Measurements from ENCODE around the gene ATP2C2. TPM values are rescaled to one million over a fixed set of nuclear protein-coding genes. Genes with fewer than 3 reads are reported as not detected.

The ATP2C2 gene
- total RNA-seq, 1 experiment from 2014 or later, result 0.67 TPM

DNA sequence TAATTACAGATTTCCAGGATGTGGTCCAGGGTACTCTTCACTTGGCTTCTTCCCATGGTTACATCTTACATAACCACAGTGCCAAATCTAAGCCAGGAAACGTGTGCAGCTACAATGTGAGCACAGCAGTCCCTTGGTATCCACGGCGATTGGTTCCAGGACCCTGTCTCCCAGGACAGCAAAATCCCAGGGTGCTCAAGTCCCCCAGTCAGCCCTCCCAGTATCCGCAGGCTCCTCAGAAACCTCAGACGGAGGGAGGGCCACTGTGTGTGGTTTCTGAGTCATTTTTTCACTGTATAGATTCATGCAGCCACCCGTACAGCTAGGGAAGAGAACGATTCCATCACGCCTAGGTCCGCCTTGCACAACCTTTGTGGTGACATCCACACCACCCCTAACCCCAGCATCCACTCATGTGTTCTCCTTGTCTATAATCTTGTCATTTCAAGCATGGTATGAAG lies 11.1 kb upstream of the ATP2C2 start:
- POLR2A ChIA-PET, result no interaction called here
- CTCF ChIA-PET, result interaction anchor here (0.6 kb wide), 1 partner anchor 440 kb away, joined by 4 read pairs; no protein-coding TSS in a partner anchor
- no peaks in the 10 kb centered on the region for H3K36me3 ChIP-seq (ENCODE audit: control insufficient read depth, insufficient read depth, low read length)
- DNase-seq (ENCODE audit: low read depth, low spot score) (no peak), ATAC-seq (no peak; the same call in 1 of the 2 replicates)
- TF ChIP-seq SIN3A (IDR thresholded peaks at IDR 0.05; ENCODE audit: borderline replicate concordance, insufficient read depth, low read depth, low read length) (no peak), POLR2AphosphoS5 (IDR thresholded peaks at IDR 0.05; ENCODE audit: low read depth, low read length) (no peak), TCF7L2 (IDR thresholded peaks at IDR 0.05; ENCODE audit: low read depth, low read length) (no peak), REST (IDR thresholded peaks at IDR 0.05; ENCODE audit: insufficient read depth in 1 of 2, low read depth in 2 of 2, low read length in 1 of 2) (no peak)
- TF ChIP-seq, protein P1, sequence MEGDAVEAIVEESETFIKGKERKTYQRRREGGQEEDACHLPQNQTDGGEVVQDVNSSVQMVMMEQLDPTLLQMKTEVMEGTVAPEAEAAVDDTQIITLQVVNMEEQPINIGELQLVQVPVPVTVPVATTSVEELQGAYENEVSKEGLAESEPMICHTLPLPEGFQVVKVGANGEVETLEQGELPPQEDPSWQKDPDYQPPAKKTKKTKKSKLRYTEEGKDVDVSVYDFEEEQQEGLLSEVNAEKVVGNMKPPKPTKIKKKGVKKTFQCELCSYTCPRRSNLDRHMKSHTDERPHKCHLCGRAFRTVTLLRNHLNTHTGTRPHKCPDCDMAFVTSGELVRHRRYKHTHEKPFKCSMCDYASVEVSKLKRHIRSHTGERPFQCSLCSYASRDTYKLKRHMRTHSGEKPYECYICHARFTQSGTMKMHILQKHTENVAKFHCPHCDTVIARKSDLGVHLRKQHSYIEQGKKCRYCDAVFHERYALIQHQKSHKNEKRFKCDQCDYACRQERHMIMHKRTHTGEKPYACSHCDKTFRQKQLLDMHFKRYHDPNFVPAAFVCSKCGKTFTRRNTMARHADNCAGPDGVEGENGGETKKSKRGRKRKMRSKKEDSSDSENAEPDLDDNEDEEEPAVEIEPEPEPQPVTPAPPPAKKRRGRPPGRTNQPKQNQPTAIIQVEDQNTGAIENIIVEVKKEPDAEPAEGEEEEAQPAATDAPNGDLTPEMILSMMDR (IDR thresholded peaks at IDR 0.05), result no peak
- intact Hi-C loops (cut with micrococcal nuclease; ENCODE audit: unreplicated experiment) (no loop called here), in situ Hi-C loops (cut with HindIII; ENCODE audit: low pct_unique_long_range_greater_than_20kb, low sequenced_read_pairs) (no loop called here)
- no peaks in the 10 kb centered on the region for H3K9me3 ChIP-seq (ENCODE audit: control insufficient read depth, insufficient read depth, low read depth, low read length)
- no peaks in the 10 kb centered on the region for H3K27me3 ChIP-seq (ENCODE audit: control insufficient read depth, insufficient read depth, low read length)
- H3K4me3 ChIP-seq (ENCODE audit: low read depth in 2 of 2, low read length in 2 of 2), result no peak overlapping the region
- no peak overlapping the region for H3K27ac ChIP-seq (ENCODE audit: low read length)
- no TSS peak for BruUV-seq (replicated peaks)
- H3K4me1 ChIP-seq (ENCODE audit: control insufficient read depth, insufficient read depth, low read length), result no peaks in the 10 kb centered on the region

DNA sequence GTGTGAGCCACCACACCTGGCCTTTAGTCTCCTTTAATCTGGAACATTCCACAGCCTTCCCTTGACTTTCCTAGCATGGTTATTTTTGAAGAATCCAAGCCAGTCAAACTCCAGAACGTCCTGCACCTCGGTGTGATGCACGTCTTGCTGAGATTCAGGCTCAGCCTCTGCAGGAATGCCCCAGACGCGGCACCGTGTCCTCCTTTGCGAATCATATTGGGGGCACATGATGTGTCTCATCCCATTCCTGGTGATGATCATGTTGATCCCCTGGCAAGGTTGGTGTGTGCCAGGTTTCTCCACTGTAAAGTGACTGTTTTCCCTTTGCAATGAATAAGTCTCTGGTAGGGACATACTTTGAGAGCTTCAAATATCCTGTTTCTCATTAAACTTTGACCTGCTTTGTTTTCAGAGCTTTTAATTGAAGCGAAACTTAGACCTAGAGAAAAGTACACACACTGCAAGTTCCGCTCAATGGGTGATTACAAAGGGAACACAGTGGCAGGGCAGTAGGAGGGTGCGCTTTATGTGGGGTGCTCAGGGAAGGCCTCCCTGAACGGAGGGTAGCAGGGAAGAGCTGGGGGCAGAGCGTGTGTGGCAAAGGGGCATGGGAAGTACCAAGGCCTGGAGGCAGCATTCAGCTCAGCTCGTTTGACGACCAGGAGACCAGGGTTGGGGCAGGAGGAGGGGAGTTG lies 9.6 kb upstream of the ATP2C2 start:
- no peak overlapping the region for H3K4me3 ChIP-seq (ENCODE audit: low read depth in 2 of 2, low read length in 2 of 2)
- no peaks in the 10 kb centered on the region for H3K36me3 ChIP-seq (ENCODE audit: control insufficient read depth, insufficient read depth, low read length)
- POLR2A ChIA-PET, result no interaction called here
- TF ChIP-seq, protein P1 (IDR thresholded peaks at IDR 0.05), result no peak
- TF ChIP-seq SIN3A (IDR thresholded peaks at IDR 0.05; ENCODE audit: borderline replicate concordance, insufficient read depth, low read depth, low read length), result no peak
- TF ChIP-seq TCF7L2 (IDR thresholded peaks at IDR 0.05; ENCODE audit: low read depth, low read length), result no peak
- no peak for TF ChIP-seq REST (IDR thresholded peaks at IDR 0.05; ENCODE audit: insufficient read depth in 1 of 2, low read depth in 2 of 2, low read length in 1 of 2)
- no peak for TF ChIP-seq POLR2AphosphoS5 (IDR thresholded peaks at IDR 0.05; ENCODE audit: low read depth, low read length)
- H3K9me3 ChIP-seq (ENCODE audit: control insufficient read depth, insufficient read depth, low read depth, low read length), result no peaks in the 10 kb centered on the region
- H3K4me1 ChIP-seq (ENCODE audit: control insufficient read depth, insufficient read depth, low read length), result no peaks in the 10 kb centered on the region
- no peak overlapping the region for H3K27ac ChIP-seq (ENCODE audit: low read length)
- CTCF ChIA-PET, result no interaction called here
- BruUV-seq (replicated peaks), result no TSS peak
- ATAC-seq, result no peak
- intact Hi-C loops (cut with micrococcal nuclease; ENCODE audit: unreplicated experiment), result no loop called here
- in situ Hi-C loops (cut with HindIII; ENCODE audit: low pct_unique_long_range_greater_than_20kb, low sequenced_read_pairs), result no loop called here
- no peak for DNase-seq (ENCODE audit: low read depth, low spot score)
- H3K27me3 ChIP-seq (ENCODE audit: control insufficient read depth, insufficient read depth, low read length), result no peaks in the 10 kb centered on the region

Measured in Panc1 (cell line).